H1 (cell line): Measurements from ENCODE around the gene HDLBP. TPM values are rescaled to one million over a fixed set of nuclear protein-coding genes. Genes with fewer than 3 reads are reported as not detected.

Experiments used
- CTCF ChIA-PET: fragments of 300-600 bp; sonication (Branson Sonifier 250); formaldehyde crosslinking; loops from one replicate; lab custom pipeline; 2021; ENCODE audit not compliant: partially characterized antibody; lab: Charles Lee
- POLR2A ChIA-PET: fragments of 300-600 bp; sonication (Branson Sonifier 250); formaldehyde crosslinking; loops from one replicate; lab custom pipeline; 2021; ENCODE audit warnings: inconsistent platforms; ENCODE audit not compliant: partially characterized antibody; lab: Charles Lee
- DNase-seq, 2 experiments: peaks; one replicate each; pipeline versions ENCODE4 v3.0.0 to v3.0.0-alpha.2; 2010 to 2022; ENCODE audit warnings: low spot score in 2 of 2, low read depth in 1 of 2, mixed read lengths in 1 of 2
- FAIRE-seq: peaks from 2 replicates; lab custom pipeline; 2011; peaks lifted over from hg19 to GRCh38; lab: Jason Lieb, UNC
- H2AFZ ChIP-seq: 2 replicates; pipeline ENCODE4 v1.8.1; 2012; ENCODE audit warnings: low read length, inconsistent platforms
- H2AK5ac ChIP-seq: 2 replicates; pipeline ENCODE4 v1.6.1; 2013; ENCODE audit warnings: low read depth, low read length
- H2BK120ac ChIP-seq: replicated peaks from 2 replicates; pipeline ENCODE3; 2013; ENCODE audit warnings: low read depth, low read length, inconsistent platforms
- H2BK12ac ChIP-seq: 2 replicates; pipeline ENCODE4 v1.6.1; 2013; ENCODE audit warnings: low read depth, low read length
- H2BK15ac ChIP-seq: 2 replicates; pipeline ENCODE4 v1.6.1; 2013; ENCODE audit warnings: low read length
- H2BK20ac ChIP-seq: 2 replicates; pipeline ENCODE4 v1.6.1; 2013; ENCODE audit warnings: low read length
- H2BK5ac ChIP-seq: 2 replicates; pipeline ENCODE4 v1.6.1; 2013; ENCODE audit warnings: low read depth, low read length
- H3K14ac ChIP-seq: 2 replicates; pipeline ENCODE4 v1.6.1; 2013; ENCODE audit warnings: inconsistent platforms; ENCODE audit not compliant: insufficient read length
- H3K18ac ChIP-seq: 2 replicates; pipeline ENCODE4 v1.6.1; 2013; ENCODE audit warnings: low read length; ENCODE audit errors: extremely low read depth
- H3K23ac ChIP-seq: 2 replicates; pipeline ENCODE4 v1.6.1; 2013; ENCODE audit warnings: inconsistent platforms; ENCODE audit not compliant: insufficient read length
- H3K23me2 ChIP-seq: 2 replicates; pipeline ENCODE4 v1.6.1; 2013; ENCODE audit warnings: low read depth, low read length
- H3K27ac ChIP-seq: 2 replicates; pipeline ENCODE4 v1.6.1; 2011; ENCODE audit warnings: low read depth, low read length, inconsistent platforms
- H3K27me3 ChIP-seq, 4 experiments: replicated peaks in 1 of 4; 1 replicate in 1 of 4; 2 replicates in 3 of 4; pipeline versions ENCODE4 v1.6.1 to v1.8.1; 2011 to 2013; ENCODE audit warnings: low read length in 3 of 4, mild to moderate bottlenecking in 3 of 4, inconsistent platforms in 2 of 4, mixed read lengths in 2 of 4, moderate library complexity in 1 of 4; ENCODE audit not compliant: control insufficient read depth in 3 of 4, insufficient read depth in 3 of 4; ENCODE audit errors: extremely low read depth in 1 of 4
- H3K36me3 ChIP-seq, 4 experiments: 2 replicates each; pipeline versions ENCODE4 v1.6.1 to v1.8.1; 2011 to 2013; ENCODE audit warnings: mild to moderate bottlenecking in 4 of 4, low read length in 3 of 4, moderate library complexity in 2 of 4, control low read depth in 1 of 4, inconsistent platforms in 1 of 4; ENCODE audit not compliant: insufficient read depth in 4 of 4, control insufficient read depth in 2 of 4
- H3K4ac ChIP-seq: replicated peaks from 2 replicates; pipeline ENCODE3; 2013; ENCODE audit warnings: low read length, low read depth, mixed read lengths, inconsistent platforms; ENCODE audit not compliant: insufficient read length
- H3K4me1 ChIP-seq, 4 experiments: replicated peaks in 1 of 4; 1 replicate in 1 of 4; 2 replicates in 3 of 4; pipeline versions ENCODE4 v1.6.1 to v1.8.1; 2011 to 2013; ENCODE audit warnings: low read length in 3 of 4, inconsistent platforms in 2 of 4, mixed read lengths in 1 of 4; ENCODE audit not compliant: insufficient read depth in 4 of 4, control insufficient read depth in 3 of 4
- H3K4me2 ChIP-seq, 2 experiments: 2 replicates each; pipeline versions ENCODE4 v1.6.1 to v1.8.1; 2011 to 2013; ENCODE audit warnings: low read depth in 2 of 2, low read length in 2 of 2, control low read depth in 1 of 2, inconsistent platforms in 1 of 2, mild to moderate bottlenecking in 1 of 2; ENCODE audit not compliant: insufficient read depth in 1 of 2
- H3K4me3 ChIP-seq, 4 experiments: fragments of 200-600, 300-600 bp in 1 of 4; sonication (generic), shearing (Covaris generic), sonication (Bioruptor Twin) in 1 of 4; 2 replicates each; pipeline versions ENCODE4 v1.5.1 to v1.8.1; 2011 to 2016; ENCODE audit warnings: low read length in 4 of 4, low read depth in 3 of 4, control low read depth in 2 of 4, inconsistent platforms in 2 of 4, mild to moderate bottlenecking in 2 of 4, mixed read lengths in 1 of 4, moderate library complexity in 1 of 4; ENCODE audit not compliant: insufficient read depth in 2 of 4; ENCODE audit errors: extremely low read depth in 1 of 4
- H3K56ac ChIP-seq: replicated peaks from 2 replicates; pipeline ENCODE3; 2013; ENCODE audit warnings: low read depth, mild to moderate bottlenecking, mixed read lengths, low read length, inconsistent platforms; ENCODE audit not compliant: insufficient read length
- H3K79me1 ChIP-seq: 2 replicates; pipeline ENCODE4 v1.6.1; 2013; ENCODE audit warnings: low read depth, low read length, control low read depth
- H3K79me2 ChIP-seq, 2 experiments: 2 replicates each; pipeline versions ENCODE4 v1.6.1 to v1.8.1; 2012 to 2013; ENCODE audit warnings: low read length in 2 of 2, mild to moderate bottlenecking in 2 of 2, inconsistent platforms in 1 of 2; ENCODE audit not compliant: insufficient read depth in 2 of 2, control insufficient read depth in 1 of 2
- H3K9ac ChIP-seq, 4 experiments: replicated peaks in 1 of 4; 1 replicate in 1 of 4; 2 replicates in 3 of 4; pipeline versions ENCODE4 v1.6.1 to v1.8.1; 2011 to 2013; ENCODE audit warnings: low read depth in 3 of 4, low read length in 3 of 4, control low read depth in 2 of 4, mild to moderate bottlenecking in 2 of 4, moderate library complexity in 2 of 4, inconsistent platforms in 1 of 4; ENCODE audit errors: extremely low read depth in 1 of 4
- H3K9me3 ChIP-seq, 2 experiments: 2 replicates each; pipeline versions ENCODE4 v1.6.1 to v1.8.1; 2012 to 2013; ENCODE audit warnings: mild to moderate bottlenecking in 2 of 2, moderate library complexity in 2 of 2, control low read depth in 1 of 2, inconsistent platforms in 1 of 2, low read depth in 1 of 2, low read length in 1 of 2, mixed read lengths in 1 of 2; ENCODE audit not compliant: insufficient read depth in 2 of 2
- H4K20me1 ChIP-seq, 2 experiments: replicated peaks in 1 of 2; 2 replicates each; pipeline versions ENCODE3 to v1.8.1; 2011 to 2013; ENCODE audit warnings: inconsistent platforms in 2 of 2, low read length in 2 of 2, mild to moderate bottlenecking in 1 of 2; ENCODE audit not compliant: insufficient read depth in 2 of 2, control insufficient read depth in 1 of 2
- H4K5ac ChIP-seq: 2 replicates; pipeline ENCODE4 v1.6.1; 2013; ENCODE audit warnings: low read length, low read depth, mixed read lengths, inconsistent platforms; ENCODE audit not compliant: insufficient read length
- H4K8ac ChIP-seq: 2 replicates; pipeline ENCODE4 v1.8.0; 2013; ENCODE audit warnings: mild to moderate bottlenecking, moderate library complexity, low read length, inconsistent platforms; ENCODE audit not compliant: insufficient read depth; ENCODE audit errors: extremely low read depth
- H4K91ac ChIP-seq: replicated peaks from 2 replicates; pipeline ENCODE3; 2013; ENCODE audit warnings: low read length, mixed read lengths, inconsistent platforms; ENCODE audit not compliant: insufficient read length
- EZH2 ChIP-seq: fragments of 200-600 bp; sonication (generic); IDR thresholded peaks from 2 replicates; pipeline ENCODE4 v1.7.1; 2012; ENCODE audit warnings: low read depth, mild to moderate bottlenecking, moderate library complexity, low read length, inconsistent platforms; ENCODE audit not compliant: severe bottlenecking
- POLR2AphosphoS5 ChIP-seq: IDR thresholded peaks from 2 replicates; pipeline ENCODE4 v1.6.1; 2011; ENCODE audit warnings: low read depth, low read length
- WGBS, 2 experiments: shearing (Covaris generic) in 1 of 2; methylation state at CpG; one replicate each; pipeline versions ENCODE4 v1.1.6 to v1.1.7; 2013 to 2015; ENCODE audit warnings: low lambda C conversion rate in 2 of 2, mixed read lengths in 2 of 2, inconsistent platforms in 1 of 2, low coverage in 1 of 2, missing lambda C conversion rate in 1 of 2; ENCODE audit not compliant: insufficient replicate concordance in 2 of 2, insufficient coverage in 1 of 2, insufficient read length in 1 of 2; ENCODE audit errors: extremely low coverage in 1 of 2, missing lambda C conversion rate in 1 of 2; 5-methylcytosine and 5-hydroxymethylcytosine counted together
- polyA plus RNA-seq, 7 experiments: library from polyadenylated mRNA; depleted of rRNA in 3 of 7; stranded (reverse) in 5 of 7; unstranded in 2 of 7; fragments of >200 nt in 5 of 7; fragments of 200-250 nt in 2 of 7; gene quantifications; 1 replicate in 5 of 7; 2 replicates in 1 of 7; 4 replicates in 1 of 7; pipeline versions ENCODE4 v1.2.1 to v1.2.3, GENCODE V29; 2011 to 2013; ENCODE audit warnings: missing spikeins in 2 of 7, mixed read lengths in 2 of 7
- total RNA-seq: library from RNA; stranded (reverse); fragmentation: NEBNext Ultra II Directional; extraction: Animal tissue kit (Norgen Biotek cat#: 25700); gene quantifications from 2 replicates; pipeline ENCODE4 v1.2.1, GENCODE V29; 2021

HDLBP gene
- total and polyA plus RNA-seq, 2 of the 8 experiments (the other 6 are each of a cell fraction or from before 2014, with no cell fraction given) = 185 to 360 TPM

DNA sequence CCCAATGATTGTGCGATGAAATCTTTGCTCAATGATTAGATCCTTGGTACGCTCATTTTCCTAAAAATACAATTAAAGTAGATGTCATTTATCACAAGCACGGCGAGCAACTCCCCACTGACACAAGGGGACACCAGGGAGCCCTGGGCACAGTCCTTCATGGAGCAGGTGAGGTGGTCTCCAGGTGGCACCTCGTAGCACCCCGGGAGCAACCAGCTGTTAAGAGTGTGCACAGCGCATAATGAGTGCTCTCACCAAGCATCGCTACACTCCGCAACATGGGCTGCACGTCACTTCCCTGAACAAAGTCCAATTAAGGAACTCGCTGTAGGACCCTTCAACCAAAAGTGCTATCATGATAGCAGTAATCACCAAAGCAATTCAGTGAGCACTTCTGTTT lies 67.2 kb downstream of the HDLBP start:
- Histone ChIP-seq H3K56ac (no peak overlapping the region), H4K91ac (no peak overlapping the region), H2BK5ac (no peak overlapping the region), H4K8ac (no peak overlapping the region), H3K4me1 (no peaks in the 10 kb centered on the region), H3K36me3 (peaks cover 50 to 97% (median 84%) of the 10 kb centered on the region in 4 experiments), H2AFZ (no peak overlapping the region), H3K14ac (no peak overlapping the region), H2BK20ac (no peak overlapping the region), H3K23ac (no peak overlapping the region), H3K9me3 (no peaks in the 10 kb centered on the region), H2BK120ac (no peak overlapping the region), H3K4ac (no peak overlapping the region), H3K23me2 (no peaks in the 10 kb centered on the region), H3K4me2 (no peak overlapping the region), H4K20me1 (peaks cover 9 to 16% of the 10 kb centered on the region in 2 experiments), H2BK15ac (no peak overlapping the region), H3K79me1 (no peaks in the 10 kb centered on the region; the same call in none of the 2 replicates), H4K5ac (no peak overlapping the region), H3K27ac (no peak overlapping the region), H2BK12ac (no peak overlapping the region), H3K4me3 (no peak overlapping the region), H3K18ac (no peak overlapping the region), H3K9ac (no peak overlapping the region), H3K27me3 (no peaks in the 10 kb centered on the region), H3K79me2 (no peaks in the 10 kb centered on the region; a peak in 1 of 4 replicates), H2AK5ac (no peak overlapping the region)
- CTCF ChIA-PET = no interaction called here
- no peak for DNase-seq
- no peak for TF ChIP-seq EZH2
- TF ChIP-seq POLR2AphosphoS5 = 0 out of 2 replicates have a peak, but pooled peaks have one; percentile 10
- WGBS, 2 experiments = 93% methylated on average over 11 of the region's 11 CpGs; no CpG with 5 or more reads in 1 of the 2 experiments
- no peak for FAIRE-seq
- POLR2A ChIA-PET = no interaction called here
